H1 (cell line): ENCODE results near the gene RAB40C.

Source experiments
- BCL11A ChIP-seq, 2 experiments: IDR thresholded peaks; one replicate each; pipeline ENCODE4 v1.6.1; 2011; ENCODE audit warnings: low read depth in 2 of 2, low read length in 2 of 2, mild to moderate bottlenecking in 2 of 2
- CEBPB ChIP-seq: IDR thresholded peaks from 2 replicates; pipeline ENCODE4 v1.6.1; 2012; ENCODE audit warnings: low read depth, low read length
- CREB1 ChIP-seq: IDR thresholded peaks from 2 replicates; pipeline ENCODE4 v1.6.1; 2012; ENCODE audit warnings: inconsistent platforms
- JUN ChIP-seq: IDR thresholded peaks from 2 replicates; pipeline ENCODE4 v1.6.1; 2011; ENCODE audit warnings: low read depth, mild to moderate bottlenecking, improper control_type of control experiment, low read length
- JUND ChIP-seq: IDR thresholded peaks from 2 replicates; pipeline ENCODE4 v1.6.1; 2011; ENCODE audit warnings: mild to moderate bottlenecking, improper control_type of control experiment, low read length
- POLR2A ChIP-seq, 2 experiments: IDR thresholded peaks; 1 replicate in 1 of 2; 2 replicates in 1 of 2; pipeline ENCODE4 v1.6.1; 2011; ENCODE audit warnings: low read depth in 2 of 2, low read length in 2 of 2, mild to moderate bottlenecking in 2 of 2; ENCODE audit errors: control extremely low read depth in 1 of 2
- POLR2AphosphoS5 ChIP-seq: IDR thresholded peaks from 2 replicates; pipeline ENCODE4 v1.6.1; 2011; ENCODE audit warnings: low read depth, low read length
- RXRA ChIP-seq: IDR thresholded peaks from 2 replicates; pipeline ENCODE4 v1.6.1; 2011; ENCODE audit warnings: low read depth, mild to moderate bottlenecking, low read length, moderate library complexity; ENCODE audit not compliant: insufficient read depth
- SP1 ChIP-seq: IDR thresholded peaks from 2 replicates; pipeline ENCODE4 v1.6.1; 2011; ENCODE audit warnings: low read depth, low read length
- SRF ChIP-seq: IDR thresholded peaks from 2 replicates; pipeline ENCODE4 v1.6.1; 2011; ENCODE audit warnings: mild to moderate bottlenecking, low read depth, low read length, moderate library complexity
- TAF1 ChIP-seq: IDR thresholded peaks from 2 replicates; pipeline ENCODE4 v1.6.1; 2011; ENCODE audit warnings: mild to moderate bottlenecking, low read depth, low read length
- YY1 ChIP-seq: IDR thresholded peaks from 2 replicates; pipeline ENCODE4 v1.6.1; 2011; ENCODE audit warnings: low read depth, mild to moderate bottlenecking, low read length
- TF ChIP-seq, protein P1 (sequence below), 3 experiments: IDR thresholded peaks; 1 replicate in 2 of 3; 2 replicates in 1 of 3; pipeline versions ENCODE4 v1.5.1 to v1.6.1; 2011; ENCODE audit warnings: low read length in 3 of 3, mild to moderate bottlenecking in 3 of 3, inconsistent platforms in 2 of 3, low read depth in 1 of 3, moderate library complexity in 1 of 3; ENCODE audit not compliant: insufficient read depth in 1 of 3; ENCODE audit errors: control extremely low read depth in 1 of 3
- TF ChIP-seq, protein P2 (sequence below): fragments of 300-600 bp; sonication (generic); IDR thresholded peaks from 2 replicates; pipeline ENCODE4 v1.7.1; 2012; ENCODE audit warnings: low read length, moderate library complexity, mild to moderate bottlenecking, inconsistent platforms; ENCODE audit not compliant: insufficient replicate concordance

DNA sequence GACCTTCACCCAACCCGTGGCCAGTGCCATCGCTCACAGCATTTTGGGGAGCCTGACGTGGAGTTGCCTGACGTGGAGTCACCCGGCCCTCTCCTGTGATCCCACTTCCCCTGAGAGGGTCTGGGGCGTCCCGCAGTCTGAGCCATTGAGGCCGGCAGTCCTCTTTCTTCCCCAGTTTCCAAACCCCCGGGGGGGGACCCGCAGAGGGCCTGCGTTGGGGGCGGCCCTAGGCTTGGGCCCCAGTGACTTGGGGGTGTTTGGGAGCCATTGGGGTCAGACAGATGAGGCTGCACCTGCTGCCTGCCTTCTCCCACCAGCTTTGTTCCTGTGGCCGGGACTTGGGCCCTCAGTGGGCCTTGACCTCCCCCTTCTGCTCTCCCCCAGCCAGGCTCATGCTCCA is 79.8 kb downstream of the RAB40C start:
- no peak for TF ChIP-seq POLR2AphosphoS5
- TF ChIP-seq JUN, result no peak
- TF ChIP-seq, protein P1, sequence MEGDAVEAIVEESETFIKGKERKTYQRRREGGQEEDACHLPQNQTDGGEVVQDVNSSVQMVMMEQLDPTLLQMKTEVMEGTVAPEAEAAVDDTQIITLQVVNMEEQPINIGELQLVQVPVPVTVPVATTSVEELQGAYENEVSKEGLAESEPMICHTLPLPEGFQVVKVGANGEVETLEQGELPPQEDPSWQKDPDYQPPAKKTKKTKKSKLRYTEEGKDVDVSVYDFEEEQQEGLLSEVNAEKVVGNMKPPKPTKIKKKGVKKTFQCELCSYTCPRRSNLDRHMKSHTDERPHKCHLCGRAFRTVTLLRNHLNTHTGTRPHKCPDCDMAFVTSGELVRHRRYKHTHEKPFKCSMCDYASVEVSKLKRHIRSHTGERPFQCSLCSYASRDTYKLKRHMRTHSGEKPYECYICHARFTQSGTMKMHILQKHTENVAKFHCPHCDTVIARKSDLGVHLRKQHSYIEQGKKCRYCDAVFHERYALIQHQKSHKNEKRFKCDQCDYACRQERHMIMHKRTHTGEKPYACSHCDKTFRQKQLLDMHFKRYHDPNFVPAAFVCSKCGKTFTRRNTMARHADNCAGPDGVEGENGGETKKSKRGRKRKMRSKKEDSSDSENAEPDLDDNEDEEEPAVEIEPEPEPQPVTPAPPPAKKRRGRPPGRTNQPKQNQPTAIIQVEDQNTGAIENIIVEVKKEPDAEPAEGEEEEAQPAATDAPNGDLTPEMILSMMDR (IDR thresholded peaks at IDR 0.05; ENCODE audit: control extremely low read depth in 1 of 3, insufficient read depth in 1 of 3, low read depth in 1 of 3, low read length in 3 of 3), result no peak
- no peak for TF ChIP-seq POLR2A (IDR thresholded peaks at IDR 0.05; ENCODE audit: control extremely low read depth in 1 of 2, low read depth in 2 of 2, low read length in 2 of 2)
- TF ChIP-seq JUND, result no peak
- TF ChIP-seq SP1, result no peak
- TF ChIP-seq BCL11A (IDR thresholded peaks at IDR 0.05; ENCODE audit: low read depth in 2 of 2, low read length in 2 of 2), result no peak
- no peak for TF ChIP-seq CEBPB
- no peak for TF ChIP-seq YY1
- TF ChIP-seq CREB1, result no peak
- no peak for TF ChIP-seq RXRA
- no peak for TF ChIP-seq TAF1
- TF ChIP-seq, protein P2, sequence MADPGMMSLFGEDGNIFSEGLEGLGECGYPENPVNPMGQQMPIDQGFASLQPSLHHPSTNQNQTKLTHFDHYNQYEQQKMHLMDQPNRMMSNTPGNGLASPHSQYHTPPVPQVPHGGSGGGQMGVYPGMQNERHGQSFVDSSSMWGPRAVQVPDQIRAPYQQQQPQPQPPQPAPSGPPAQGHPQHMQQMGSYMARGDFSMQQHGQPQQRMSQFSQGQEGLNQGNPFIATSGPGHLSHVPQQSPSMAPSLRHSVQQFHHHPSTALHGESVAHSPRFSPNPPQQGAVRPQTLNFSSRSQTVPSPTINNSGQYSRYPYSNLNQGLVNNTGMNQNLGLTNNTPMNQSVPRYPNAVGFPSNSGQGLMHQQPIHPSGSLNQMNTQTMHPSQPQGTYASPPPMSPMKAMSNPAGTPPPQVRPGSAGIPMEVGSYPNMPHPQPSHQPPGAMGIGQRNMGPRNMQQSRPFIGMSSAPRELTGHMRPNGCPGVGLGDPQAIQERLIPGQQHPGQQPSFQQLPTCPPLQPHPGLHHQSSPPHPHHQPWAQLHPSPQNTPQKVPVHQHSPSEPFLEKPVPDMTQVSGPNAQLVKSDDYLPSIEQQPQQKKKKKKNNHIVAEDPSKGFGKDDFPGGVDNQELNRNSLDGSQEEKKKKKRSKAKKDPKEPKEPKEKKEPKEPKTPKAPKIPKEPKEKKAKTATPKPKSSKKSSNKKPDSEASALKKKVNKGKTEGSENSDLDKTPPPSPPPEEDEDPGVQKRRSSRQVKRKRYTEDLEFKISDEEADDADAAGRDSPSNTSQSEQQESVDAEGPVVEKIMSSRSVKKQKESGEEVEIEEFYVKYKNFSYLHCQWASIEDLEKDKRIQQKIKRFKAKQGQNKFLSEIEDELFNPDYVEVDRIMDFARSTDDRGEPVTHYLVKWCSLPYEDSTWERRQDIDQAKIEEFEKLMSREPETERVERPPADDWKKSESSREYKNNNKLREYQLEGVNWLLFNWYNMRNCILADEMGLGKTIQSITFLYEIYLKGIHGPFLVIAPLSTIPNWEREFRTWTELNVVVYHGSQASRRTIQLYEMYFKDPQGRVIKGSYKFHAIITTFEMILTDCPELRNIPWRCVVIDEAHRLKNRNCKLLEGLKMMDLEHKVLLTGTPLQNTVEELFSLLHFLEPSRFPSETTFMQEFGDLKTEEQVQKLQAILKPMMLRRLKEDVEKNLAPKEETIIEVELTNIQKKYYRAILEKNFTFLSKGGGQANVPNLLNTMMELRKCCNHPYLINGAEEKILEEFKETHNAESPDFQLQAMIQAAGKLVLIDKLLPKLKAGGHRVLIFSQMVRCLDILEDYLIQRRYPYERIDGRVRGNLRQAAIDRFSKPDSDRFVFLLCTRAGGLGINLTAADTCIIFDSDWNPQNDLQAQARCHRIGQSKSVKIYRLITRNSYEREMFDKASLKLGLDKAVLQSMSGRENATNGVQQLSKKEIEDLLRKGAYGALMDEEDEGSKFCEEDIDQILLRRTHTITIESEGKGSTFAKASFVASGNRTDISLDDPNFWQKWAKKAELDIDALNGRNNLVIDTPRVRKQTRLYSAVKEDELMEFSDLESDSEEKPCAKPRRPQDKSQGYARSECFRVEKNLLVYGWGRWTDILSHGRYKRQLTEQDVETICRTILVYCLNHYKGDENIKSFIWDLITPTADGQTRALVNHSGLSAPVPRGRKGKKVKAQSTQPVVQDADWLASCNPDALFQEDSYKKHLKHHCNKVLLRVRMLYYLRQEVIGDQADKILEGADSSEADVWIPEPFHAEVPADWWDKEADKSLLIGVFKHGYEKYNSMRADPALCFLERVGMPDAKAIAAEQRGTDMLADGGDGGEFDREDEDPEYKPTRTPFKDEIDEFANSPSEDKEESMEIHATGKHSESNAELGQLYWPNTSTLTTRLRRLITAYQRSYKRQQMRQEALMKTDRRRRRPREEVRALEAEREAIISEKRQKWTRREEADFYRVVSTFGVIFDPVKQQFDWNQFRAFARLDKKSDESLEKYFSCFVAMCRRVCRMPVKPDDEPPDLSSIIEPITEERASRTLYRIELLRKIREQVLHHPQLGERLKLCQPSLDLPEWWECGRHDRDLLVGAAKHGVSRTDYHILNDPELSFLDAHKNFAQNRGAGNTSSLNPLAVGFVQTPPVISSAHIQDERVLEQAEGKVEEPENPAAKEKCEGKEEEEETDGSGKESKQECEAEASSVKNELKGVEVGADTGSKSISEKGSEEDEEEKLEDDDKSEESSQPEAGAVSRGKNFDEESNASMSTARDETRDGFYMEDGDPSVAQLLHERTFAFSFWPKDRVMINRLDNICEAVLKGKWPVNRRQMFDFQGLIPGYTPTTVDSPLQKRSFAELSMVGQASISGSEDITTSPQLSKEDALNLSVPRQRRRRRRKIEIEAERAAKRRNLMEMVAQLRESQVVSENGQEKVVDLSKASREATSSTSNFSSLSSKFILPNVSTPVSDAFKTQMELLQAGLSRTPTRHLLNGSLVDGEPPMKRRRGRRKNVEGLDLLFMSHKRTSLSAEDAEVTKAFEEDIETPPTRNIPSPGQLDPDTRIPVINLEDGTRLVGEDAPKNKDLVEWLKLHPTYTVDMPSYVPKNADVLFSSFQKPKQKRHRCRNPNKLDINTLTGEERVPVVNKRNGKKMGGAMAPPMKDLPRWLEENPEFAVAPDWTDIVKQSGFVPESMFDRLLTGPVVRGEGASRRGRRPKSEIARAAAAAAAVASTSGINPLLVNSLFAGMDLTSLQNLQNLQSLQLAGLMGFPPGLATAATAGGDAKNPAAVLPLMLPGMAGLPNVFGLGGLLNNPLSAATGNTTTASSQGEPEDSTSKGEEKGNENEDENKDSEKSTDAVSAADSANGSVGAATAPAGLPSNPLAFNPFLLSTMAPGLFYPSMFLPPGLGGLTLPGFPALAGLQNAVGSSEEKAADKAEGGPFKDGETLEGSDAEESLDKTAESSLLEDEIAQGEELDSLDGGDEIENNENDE, result no peak
- no peak for TF ChIP-seq SRF
